SHP77 (cell line): ENCODE data around the gene PIWIL4.
"Not testable (repeated sequence)": the region's sequence is repeated elsewhere in the genome, so short reads cannot be mapped to it uniquely, and the experiment has no call there.

Experiments used
- DNase-seq, 2 experiments: peaks; one replicate each; lab custom pipeline; 2025; lab: John Stamatoyannopoulos, UW

PIWIL4 gene

GRCh38 chr11:94638301-94638901 is 71.2 kb downstream of the PIWIL4 start:
- no peak for DNase-seq

DNA sequence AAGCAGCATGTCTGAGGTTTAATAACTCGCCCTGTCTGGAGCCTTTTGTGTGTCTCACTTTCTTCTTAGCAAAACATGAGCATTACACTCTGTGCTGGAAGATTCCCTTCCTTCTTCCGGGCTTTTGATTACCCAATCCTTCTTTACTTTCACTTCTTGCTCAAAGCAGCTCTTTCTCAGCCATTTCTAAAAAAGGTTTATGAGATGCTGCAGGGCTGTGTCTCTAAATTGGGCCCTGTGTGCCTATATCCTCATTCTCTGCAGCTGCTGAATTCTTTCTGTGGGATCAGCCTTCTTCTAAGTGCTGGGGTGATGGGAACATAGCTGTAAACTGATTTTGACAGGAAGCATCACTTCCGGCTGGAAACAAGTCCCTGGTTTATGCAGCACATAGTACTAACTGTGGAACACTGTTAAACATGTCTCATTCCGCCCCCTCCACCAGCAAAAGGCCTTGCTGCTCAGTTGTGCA is 71.8 kb downstream of the PIWIL4 start:
- no peak for DNase-seq

DNA sequence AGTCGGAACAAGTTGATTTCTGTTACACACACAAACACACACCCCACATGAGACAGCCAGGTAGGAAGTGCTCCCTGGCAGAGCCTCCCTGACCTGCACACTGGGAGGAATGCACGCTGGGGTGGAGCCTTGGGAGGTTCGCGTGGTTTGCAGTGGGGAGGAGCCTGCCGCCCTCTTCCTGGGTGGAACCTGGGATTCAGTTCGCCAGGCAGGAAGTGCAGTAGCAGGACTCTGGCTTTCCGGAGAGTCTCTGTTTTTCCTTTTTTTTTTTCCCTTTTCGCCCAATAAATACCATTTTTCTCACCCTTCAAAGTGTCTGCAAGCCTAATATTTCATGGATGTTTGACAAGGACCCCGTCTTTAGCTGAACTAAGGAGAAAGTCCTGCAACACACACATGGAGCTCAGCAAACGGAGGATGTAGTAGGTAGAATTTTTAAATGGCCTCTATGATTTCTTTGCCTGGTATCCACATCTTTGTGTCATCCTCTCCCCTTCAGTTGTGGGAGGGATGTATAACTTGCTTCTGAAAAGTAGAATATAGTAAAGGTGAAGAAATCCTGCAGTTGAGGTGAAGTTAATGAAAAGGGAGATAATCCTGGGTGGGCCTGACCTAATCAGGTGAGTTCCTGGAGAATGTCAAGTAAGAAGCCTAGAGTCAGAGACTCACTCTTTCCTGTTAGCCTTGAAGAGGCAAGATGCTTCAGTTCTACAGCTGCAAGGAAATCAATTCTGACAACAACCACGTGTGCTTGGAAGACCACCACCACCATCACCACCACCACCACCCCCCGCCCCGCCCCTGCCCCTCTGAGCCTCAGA is 72.9 kb downstream of the PIWIL4 start:
- peak; percentile 0 to 1 for DNase-seq

DNA sequence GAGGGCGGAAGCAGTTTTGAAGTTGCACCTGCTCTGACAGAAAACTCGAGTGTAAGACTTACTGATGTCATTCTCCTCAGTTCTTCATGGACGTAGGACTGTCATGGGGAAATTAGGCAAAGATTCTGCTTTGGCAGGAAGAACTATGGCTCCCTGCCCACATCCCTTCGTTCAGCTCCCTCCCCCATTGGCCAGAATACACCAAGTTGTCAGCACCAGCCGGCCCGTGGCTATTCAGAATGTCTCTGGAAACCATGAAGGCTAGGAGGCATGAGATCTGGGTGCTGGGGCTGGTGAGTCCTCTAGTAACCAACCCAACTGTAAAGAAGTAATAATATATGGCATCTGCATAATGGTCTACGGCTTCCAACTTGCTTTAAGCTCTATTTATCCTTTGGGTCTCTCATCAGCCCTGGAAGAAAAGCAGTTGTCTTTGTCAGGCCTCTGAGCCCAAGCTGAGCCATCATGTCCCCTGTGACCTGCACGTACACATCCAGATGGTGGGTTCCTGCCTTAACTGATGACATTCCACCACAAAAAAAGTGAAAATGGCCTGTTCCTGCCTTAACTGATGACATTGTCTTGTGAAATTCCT is 74.1 kb downstream of the PIWIL4 start:
- DNase-seq = no peak

DNA sequence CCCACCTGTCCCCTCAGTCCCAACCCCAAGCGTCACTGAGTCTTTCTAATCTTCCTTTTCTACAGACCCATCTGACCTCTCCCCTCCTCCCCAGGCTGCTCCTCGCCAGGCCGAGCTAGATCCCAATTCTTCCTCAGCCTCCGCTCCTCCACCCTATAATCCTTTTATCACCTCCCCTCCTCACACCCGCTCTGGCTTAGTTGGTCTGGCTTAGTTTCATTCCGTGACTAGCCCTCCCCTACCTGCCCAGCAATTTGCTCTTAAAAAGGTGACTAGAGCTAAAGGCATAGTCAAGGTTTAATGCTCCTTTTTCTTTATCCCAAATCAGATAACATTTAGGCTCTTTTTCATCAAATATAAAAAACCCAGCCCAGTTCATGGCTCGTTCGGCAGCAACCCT is 76.0 kb downstream of the PIWIL4 start:
- not testable (repeated sequence) for DNase-seq

DNA sequence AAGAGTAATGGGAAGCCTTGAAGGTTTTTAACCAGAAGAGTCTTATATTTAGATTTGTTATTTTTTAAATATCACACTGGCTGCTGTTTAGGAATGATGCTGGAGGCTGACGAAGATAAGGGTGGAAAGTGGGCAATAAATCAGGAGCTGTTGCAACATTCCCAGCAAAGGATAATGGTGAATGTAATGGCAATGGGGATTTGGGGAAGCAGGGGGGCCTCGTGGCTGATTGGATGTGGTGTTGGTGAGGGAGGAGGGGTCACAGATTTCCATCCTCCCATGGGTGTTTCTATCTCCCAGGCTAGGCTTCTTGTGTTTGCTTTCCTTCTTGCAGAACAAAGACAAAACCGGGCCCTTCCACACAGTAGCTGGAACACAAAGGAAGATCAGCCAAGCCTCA is 80.8 kb downstream of the PIWIL4 start:
- DNase-seq = no peak

DNA sequence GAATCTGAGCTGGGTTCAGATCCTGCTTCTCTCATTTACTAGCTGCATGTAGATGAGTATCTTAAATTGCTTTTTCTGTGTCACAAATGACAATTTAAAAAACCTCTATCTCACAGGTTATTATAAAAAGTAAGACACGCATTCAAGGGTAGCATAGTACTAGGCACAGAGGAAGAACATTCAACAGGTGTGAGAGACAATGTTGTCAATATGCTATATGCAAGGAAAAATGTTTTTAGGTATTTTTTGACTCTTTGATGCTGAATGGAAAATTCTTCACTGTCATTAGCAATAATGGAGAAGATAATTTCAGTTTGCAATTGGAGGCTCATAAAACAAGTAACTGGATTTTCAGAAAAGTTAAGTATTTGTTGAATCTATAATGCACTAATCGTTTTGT is 81.6 kb downstream of the PIWIL4 start:
- no peak for DNase-seq

- no peak for DNase-seq
Measured at GRCh38 chr11:94649254-94649653, 82.1 kb downstream of the PIWIL4 start.

GRCh38 chr11:94649964-94650623 is 82.9 kb downstream of the PIWIL4 start:
- DNase-seq = no peak

- DNase-seq = no peak
Measured at GRCh38 chr11:94650756-94651155, 83.6 kb downstream of the PIWIL4 start.

GRCh38 chr11:94652735-94653284 is 85.6 kb downstream of the PIWIL4 start:
- DNase-seq = no peak

DNA sequence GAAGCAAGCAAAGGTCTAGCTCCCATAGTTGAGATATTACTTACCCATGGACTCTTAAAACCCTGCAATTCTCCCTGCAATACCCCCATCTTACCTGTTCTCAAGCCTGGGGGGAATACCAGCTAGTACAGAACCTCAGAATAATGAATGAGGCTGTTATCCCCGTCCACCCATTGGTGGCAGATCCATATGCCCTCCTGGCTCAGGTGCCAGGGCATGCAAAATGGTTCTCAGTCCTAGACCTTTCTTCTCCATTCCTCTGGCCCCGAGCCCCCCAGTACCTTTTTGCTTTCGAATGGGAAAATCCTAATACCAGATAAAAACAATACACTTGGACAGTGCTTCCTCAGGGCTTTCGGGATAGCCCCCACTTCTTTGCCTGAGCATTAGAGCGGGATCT is 86.4 kb downstream of the PIWIL4 start:
- DNase-seq = no peak

- no peak for DNase-seq
Measured at GRCh38 chr11:94654201-94654600, 87.0 kb downstream of the PIWIL4 start.

DNA sequence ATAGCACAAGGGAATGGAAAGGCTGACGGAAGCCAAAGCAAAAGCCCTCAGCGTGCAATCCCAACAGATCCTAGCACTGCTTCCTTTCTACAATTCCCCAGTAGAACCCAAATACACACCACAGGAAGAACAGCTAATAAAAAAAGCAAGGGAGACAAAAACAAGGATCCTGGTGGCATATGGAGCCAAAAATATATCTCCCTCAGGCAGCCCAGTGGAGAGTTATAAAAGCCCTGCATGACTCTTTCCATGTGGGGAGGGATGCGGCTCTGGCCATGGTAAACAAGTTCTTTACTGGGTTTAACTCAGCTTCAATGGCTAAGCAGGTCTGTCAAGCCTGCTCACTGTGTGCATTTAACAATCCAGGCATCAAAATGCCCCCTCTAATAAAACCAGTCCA is 88.1 kb downstream of the PIWIL4 start:
- no peak for DNase-seq

DNA sequence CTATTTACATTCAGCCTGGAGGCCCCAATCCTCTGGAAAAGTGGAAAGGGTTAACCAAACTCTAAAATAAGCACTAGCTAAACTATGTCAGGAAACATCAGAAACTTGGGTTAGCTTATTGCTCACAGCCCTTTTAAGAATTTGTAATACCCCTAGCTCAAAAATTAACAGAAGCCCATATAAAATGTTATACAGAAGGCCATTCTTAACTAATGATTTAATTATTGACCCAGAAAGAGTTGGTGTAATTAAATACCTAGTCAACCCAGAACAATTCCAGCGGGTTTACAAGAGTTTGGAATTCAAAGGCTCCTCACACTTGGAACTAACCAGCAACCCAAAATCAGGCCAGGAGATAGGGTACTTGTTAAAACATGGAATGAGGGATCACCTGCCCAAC is 88.8 kb downstream of the PIWIL4 start:
- no peak for DNase-seq

DNA sequence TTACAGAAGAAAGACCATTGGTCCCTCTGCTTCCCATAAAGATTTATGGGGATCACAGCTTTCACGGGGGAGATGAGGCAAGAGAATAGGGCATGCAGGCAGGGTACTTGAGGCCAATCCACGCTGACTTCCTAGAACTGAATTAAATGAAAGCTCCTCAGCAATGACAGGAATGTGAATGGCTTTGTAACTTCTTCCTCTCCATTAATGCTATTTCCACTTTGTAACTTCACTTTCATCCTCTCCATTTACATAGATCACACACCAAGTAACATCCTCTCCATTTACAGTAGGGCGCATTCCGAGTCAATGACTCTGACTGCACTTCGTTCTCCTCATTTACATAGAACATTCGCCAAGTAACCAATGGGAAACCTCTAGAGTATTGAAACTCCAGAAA is 89.8 kb downstream of the PIWIL4 start:
- no peak for DNase-seq

DNA sequence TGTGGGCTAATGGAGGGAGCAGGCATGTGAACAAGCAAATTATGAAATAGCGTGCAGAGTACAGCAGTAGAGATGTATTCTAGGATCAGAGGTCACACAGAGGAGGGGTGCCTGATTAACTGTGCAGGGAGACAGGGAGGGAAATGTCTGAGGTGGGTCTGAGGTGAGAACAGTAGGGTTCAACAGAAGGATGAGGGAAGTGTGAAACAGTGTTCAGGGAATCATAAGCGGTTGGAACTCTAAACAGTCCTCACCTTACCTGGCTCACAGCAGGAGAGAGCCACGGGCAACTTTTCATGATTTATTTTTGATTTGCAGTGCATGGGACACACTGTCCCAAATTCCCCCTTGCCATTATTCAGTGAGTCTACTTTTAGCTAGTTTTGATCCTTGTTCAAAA is 90.5 kb downstream of the PIWIL4 start:
- no peak for DNase-seq

- no peak for DNase-seq
Measured at GRCh38 chr11:94658386-94658785, 91.2 kb downstream of the PIWIL4 start.

DNA sequence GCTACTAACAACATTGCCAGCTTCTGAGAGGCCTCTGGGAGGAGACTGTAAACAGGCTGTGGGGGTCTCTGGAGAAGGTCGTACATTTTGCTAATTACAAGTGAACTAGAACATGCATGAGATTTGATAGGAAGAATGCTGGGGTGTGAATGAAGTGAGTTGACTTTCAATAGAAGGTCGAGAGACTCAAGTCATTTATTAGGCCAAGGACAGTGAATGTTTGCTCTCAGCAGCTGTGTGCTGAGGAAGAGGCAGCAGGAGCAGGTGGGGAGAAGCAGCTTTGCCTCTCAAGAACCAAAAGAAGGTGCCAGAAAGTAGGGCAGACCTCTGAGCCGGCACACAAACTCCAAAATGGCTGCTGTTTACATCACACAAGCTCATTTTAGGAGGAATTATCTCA is 91.7 kb downstream of the PIWIL4 start:
- DNase-seq = no peak

- DNase-seq = no peak
Measured at GRCh38 chr11:94661444-94661843, 94.3 kb downstream of the PIWIL4 start.

- DNase-seq = no peak
Measured at GRCh38 chr11:94662065-94662779, 95.1 kb downstream of the PIWIL4 start.
